ENCODE data around the gene FCHSD2. TPM values are rescaled to one million over a fixed set of nuclear protein-coding genes. Genes with fewer than 3 reads are reported as not detected.
A peak's percentile ranks its signal among the peaks of the same experiment; 100 is the strongest.
"Not testable (repeated sequence)": the region's sequence is repeated elsewhere in the genome, so short reads cannot be mapped to it uniquely, and the experiment has no call there.

FCHSD2 gene
- total RNA-seq, 1 experiment from 2014 or later, result 11.0 TPM

DNA sequence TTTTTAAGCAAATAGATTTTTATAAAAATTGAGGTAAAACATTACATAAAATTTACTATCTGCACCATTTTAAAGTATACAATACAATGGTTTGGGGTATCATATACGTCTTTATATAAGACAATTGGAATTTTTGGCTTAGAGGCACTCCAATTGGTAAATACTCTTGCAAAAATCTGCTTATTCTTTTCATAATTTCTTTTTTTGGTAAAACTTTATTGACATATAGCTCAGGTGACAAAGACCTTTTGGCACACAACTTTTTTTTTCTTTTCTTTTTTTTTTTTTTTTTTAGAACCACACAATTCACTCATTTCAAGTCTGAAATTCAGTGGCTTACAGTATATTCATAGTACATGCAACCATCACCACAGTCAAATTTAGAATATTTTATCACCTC lies 270.1 kb downstream of the FCHSD2 start:
- DNase-seq (ENCODE audit: low spot score), result no peak
- in situ Hi-C loops (cut with HindIII; ENCODE audit: low sequenced_read_pairs), result no loop called here

GRCh38 chr11:72871119-72871518 lies 271.0 kb downstream of the FCHSD2 start:
- in situ Hi-C loops (cut with HindIII; ENCODE audit: low sequenced_read_pairs), result no loop called here
- no peak for DNase-seq (ENCODE audit: low spot score)

- in situ Hi-C loops (cut with HindIII; ENCODE audit: low sequenced_read_pairs), result no loop called here
- no peak for DNase-seq (ENCODE audit: low spot score)
These were observed 272.3 kb downstream of the FCHSD2 start for GRCh38 chr11:72869831-72870230.

DNA sequence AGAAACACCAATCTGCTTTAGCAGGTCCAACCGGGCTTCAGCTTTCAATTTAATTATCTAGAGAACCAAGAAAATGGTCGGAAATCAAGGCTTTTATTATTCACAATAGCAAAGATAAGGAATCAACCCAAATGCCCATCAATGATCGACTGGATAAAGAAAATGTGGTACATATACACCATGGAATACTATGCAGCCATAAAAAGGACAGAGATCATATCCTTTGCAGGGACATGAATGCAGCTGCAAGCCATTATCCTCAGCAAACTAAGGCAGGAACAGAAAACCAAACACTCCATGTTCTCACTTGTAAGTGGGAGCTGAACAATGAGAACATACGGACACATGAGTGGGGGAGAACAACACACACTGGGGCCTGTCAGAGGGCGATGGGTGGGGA lies 274.1 kb downstream of the FCHSD2 start:
- no peak for DNase-seq (ENCODE audit: low spot score)
- in situ Hi-C loops (cut with HindIII; ENCODE audit: low sequenced_read_pairs), result no loop called here

GRCh38 chr11:72864702-72865655 lies 277.1 kb downstream of the FCHSD2 start:
- in situ Hi-C loops (cut with HindIII; ENCODE audit: low sequenced_read_pairs), result no loop called here
- DNase-seq (ENCODE audit: low spot score), result peak; percentile 34

- no peak for DNase-seq (ENCODE audit: low spot score)
- in situ Hi-C loops (cut with HindIII; ENCODE audit: low sequenced_read_pairs), result no loop called here
These were observed 278.2 kb downstream of the FCHSD2 start for GRCh38 chr11:72863916-72864315.

DNA sequence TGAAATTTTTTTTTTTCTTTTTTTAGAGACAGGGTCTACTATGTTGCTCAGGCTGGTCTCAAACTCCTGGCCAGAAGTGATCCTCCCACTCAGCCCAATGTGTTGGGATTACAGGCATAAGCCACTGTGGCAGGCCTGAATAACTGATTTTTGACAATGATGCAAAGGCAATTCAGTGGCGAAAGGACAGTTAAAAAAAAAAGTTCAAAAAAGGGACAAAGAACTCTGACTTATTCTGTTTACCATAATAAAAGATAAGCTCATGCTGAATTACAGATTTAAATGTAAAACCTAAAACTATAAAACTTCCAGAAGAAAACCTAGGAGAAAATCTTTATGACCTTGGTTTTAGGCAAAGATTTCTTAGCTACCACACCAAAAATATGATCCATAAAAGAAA lies 279.0 kb downstream of the FCHSD2 start:
- in situ Hi-C loops (cut with HindIII; ENCODE audit: low sequenced_read_pairs), result no loop called here
- no peak for DNase-seq (ENCODE audit: low spot score)

DNA sequence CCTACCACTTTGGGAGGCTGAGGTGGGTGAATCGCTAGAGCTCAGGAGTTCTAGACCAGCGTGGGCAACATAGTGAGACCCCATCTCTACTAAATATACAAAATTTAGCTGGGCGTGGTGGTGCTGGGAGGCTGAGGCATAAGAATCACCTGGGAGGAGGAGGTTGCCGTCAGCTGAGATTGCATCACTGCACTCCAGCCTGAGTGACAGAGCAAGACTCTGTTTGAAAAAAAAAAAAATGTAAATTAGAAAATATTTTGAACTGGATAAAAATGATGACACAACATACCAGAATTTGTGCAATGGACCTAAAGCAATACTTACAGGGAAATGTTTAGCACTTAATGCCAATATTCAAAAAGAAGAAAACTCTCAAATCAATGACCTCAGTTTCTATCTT lies 281.5 kb downstream of the FCHSD2 start:
- DNase-seq (ENCODE audit: low spot score), result no peak
- in situ Hi-C loops (cut with HindIII; ENCODE audit: low sequenced_read_pairs), result no loop called here

DNA sequence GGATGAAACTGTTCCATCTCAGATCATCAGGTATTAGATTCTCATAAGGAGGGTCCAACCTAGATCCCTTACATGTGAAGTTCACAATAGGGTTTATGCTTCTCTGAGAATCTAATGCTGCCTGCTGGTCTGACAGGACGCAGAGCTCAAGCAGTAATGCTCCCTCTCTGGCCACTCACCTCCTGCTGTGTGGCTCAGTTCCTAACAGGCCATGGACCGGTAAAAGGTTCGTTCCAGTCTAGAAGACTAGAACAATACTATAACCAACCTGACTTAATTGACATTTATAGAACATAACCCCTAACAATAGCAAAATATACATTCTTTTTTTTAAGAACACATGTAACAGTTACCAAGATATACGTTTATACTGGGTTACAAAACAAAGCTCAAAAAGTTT lies 282.1 kb downstream of the FCHSD2 start:
- in situ Hi-C loops (cut with HindIII; ENCODE audit: low sequenced_read_pairs), result no loop called here
- DNase-seq (ENCODE audit: low spot score), result no peak

- DNase-seq (ENCODE audit: low spot score), result no peak
- in situ Hi-C loops (cut with HindIII; ENCODE audit: low sequenced_read_pairs), result no loop called here
These were observed 283.0 kb downstream of the FCHSD2 start for GRCh38 chr11:72859126-72859525.

DNA sequence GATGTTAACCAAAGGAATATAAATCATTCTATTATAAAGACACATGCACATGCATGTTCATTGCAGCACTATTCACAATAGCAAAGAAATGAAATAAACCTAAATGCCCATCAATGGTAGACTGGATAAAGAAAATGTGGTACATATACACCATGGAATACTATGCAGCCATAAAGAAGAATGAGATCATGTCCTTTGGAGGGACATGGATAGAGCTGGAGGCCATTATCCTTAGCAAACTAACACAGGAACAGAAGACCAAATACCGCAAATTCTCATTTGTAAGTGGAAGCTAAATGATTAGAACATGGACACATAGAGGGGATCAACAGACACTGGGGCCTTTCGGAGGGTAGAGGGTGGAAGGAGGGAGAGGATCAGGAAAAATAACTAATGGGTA lies 283.9 kb downstream of the FCHSD2 start:
- DNase-seq (ENCODE audit: low spot score); in situ Hi-C loops (cut with HindIII; ENCODE audit: low sequenced_read_pairs): not testable (repeated sequence)

DNA sequence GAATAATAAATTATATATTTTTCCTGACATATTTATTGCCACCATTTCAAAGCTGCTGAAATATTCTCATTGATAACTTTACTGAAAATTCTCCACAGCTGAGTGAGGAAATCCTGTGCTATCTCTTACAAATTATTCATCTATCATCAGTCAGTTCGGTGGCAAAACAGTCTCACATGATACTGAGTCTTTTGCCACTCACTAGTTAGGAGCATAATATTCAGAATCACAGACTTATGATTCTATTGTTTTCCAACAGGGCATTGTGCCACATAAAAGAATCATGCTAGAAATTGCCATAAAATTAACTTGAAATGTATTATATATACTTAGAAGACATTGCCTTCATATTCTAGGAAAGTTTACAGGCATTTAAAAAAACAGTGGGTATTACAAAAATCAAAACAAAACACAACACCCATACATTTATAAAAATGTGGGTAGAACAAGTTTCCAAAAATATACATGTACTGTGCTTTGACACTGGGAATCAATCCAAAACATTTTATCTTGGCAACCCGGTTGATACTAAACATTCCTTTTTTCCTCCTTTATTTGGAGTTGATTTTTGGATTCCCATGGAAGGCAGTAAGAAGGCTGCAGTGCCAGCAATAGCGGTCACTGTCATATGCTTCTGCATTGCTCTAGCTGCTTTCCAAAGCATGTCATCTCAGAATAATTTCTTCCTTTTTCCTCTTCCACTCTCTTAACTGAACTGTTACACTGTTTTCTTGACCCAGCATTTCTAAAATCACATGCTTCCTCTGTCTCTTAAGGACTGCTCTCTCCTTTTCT lies 285.4 kb downstream of the FCHSD2 start:
- in situ Hi-C loops (cut with HindIII; ENCODE audit: low sequenced_read_pairs), result no loop called here
- DNase-seq (ENCODE audit: low spot score), result peak; percentile 37

DNA sequence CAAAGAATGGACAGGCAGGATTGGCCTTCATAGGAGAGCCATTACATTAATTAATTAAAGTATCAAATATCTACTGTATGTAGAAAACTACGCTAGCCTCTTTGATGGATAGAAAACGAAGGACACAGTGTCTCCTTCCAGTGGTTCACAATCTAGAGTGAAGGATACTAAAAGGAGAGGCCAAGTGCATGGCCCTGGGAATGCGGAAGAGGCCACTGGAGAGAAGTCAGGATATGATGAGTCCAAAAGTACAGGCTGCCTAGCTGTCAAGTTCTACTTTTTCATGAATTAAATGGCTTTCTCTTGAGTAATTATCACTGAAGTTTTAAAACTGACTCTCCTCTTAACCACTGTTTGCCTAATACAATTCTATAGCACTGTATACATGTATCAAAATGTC lies 286.1 kb downstream of the FCHSD2 start:
- no peak for DNase-seq (ENCODE audit: low spot score)
- in situ Hi-C loops (cut with HindIII; ENCODE audit: low sequenced_read_pairs), result no loop called here

GRCh38 chr11:72851726-72852125 lies 290.4 kb downstream of the FCHSD2 start:
- DNase-seq (ENCODE audit: low spot score), result no peak
- in situ Hi-C loops (cut with HindIII; ENCODE audit: low sequenced_read_pairs), result no loop called here

DNA sequence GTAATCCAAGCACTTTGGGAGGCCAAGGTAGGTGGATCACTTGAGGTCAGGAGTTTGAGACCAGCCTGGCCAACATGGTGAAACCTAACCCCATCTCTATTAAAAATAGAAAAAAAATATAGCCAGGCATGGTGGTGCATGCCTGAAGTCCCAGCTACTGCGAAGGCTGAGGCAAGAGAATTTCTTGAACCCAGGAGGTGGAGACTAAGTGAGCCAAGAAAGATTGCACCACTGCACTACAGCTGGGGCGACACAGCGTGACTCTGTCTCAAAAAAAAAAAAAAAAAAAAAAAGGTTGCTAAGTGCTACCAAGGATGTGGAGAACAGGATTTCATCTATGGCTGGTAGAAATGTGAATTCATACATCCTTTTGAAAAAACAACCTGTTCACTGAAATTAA lies 291.3 kb downstream of the FCHSD2 start:
- DNase-seq (ENCODE audit: low spot score), result no peak
- in situ Hi-C loops (cut with HindIII; ENCODE audit: low sequenced_read_pairs), result no loop called here

- in situ Hi-C loops (cut with HindIII; ENCODE audit: low sequenced_read_pairs), result no loop called here
- peak; percentile 57 for DNase-seq (ENCODE audit: low spot score)
These were observed 293.2 kb downstream of the FCHSD2 start for GRCh38 chr11:72848846-72849466.

DNA sequence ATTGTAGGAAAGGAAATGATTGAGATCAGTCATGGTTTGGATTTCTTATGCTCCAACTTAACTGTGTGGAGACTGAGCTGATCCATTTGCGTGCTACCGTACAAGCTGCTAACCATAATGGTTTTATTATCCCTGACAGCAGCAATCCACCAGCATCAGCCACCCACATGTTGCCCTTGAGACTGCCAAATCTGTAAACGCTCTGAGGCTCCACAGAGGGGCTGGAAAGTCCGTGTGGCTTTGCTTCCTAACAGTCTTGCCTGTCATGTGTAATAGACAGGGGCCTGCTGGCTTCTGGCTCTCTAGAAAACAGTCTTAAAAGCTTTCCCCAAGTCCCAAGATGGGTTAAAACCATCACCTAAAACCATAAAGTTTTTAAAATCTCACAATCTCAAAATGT lies 297.8 kb downstream of the FCHSD2 start:
- in situ Hi-C loops (cut with HindIII; ENCODE audit: low sequenced_read_pairs), result no loop called here
- no peak for DNase-seq (ENCODE audit: low spot score)

GRCh38 chr11:72842653-72843330 lies 299.3 kb downstream of the FCHSD2 start:
- DNase-seq (ENCODE audit: low spot score), result no peak

GRCh38 chr11:72842126-72842525 lies 300.0 kb downstream of the FCHSD2 start:
- in situ Hi-C loops (cut with HindIII; ENCODE audit: low sequenced_read_pairs), result no loop called here

More at GRCh38 chr11:72842653-72843330, 299.3 kb downstream of the FCHSD2 start:
- in situ Hi-C loops (cut with HindIII; ENCODE audit: low sequenced_read_pairs), result no loop called here

More at GRCh38 chr11:72842126-72842525, 300.0 kb downstream of the FCHSD2 start:
- DNase-seq (ENCODE audit: low spot score), result no peak
